Activated gamma-delta T cell treated with anti-CD3 and anti-CD28 coated beads, Interleukin-2, amount 50 U/mL, for 16 hours (primary cell): ENCODE data around the gene OR8U1.
"Not testable (repeated sequence)": the region's sequence is repeated elsewhere in the genome, so short reads cannot be mapped to it uniquely, and the experiment has no call there.

ENCODE experiments used
- DNase-seq: peaks from one replicate; pipeline ENCODE4 v3.0.0-alpha.2; 2020; ENCODE audit warnings: low read depth

The OR8U1 gene

GRCh38 chr11:56375324-56375723 is at the start of gene OR8U1:
OR8U1 (plus strand) TSS chr11:56375624; CDS start chr11:56375624, 0 bp downstream.
- DNase-seq: no peak

- no peak for DNase-seq
These were observed 43.4 kb upstream of the OR8U1 start for GRCh38 chr11:56331861-56332491.

GRCh38 chr11:56333156-56333555 is 42.3 kb upstream of the OR8U1 start:
- no peak for DNase-seq

GRCh38 chr11:56340289-56340688 is 35.1 kb upstream of the OR8U1 start:
- DNase-seq: no peak

DNA sequence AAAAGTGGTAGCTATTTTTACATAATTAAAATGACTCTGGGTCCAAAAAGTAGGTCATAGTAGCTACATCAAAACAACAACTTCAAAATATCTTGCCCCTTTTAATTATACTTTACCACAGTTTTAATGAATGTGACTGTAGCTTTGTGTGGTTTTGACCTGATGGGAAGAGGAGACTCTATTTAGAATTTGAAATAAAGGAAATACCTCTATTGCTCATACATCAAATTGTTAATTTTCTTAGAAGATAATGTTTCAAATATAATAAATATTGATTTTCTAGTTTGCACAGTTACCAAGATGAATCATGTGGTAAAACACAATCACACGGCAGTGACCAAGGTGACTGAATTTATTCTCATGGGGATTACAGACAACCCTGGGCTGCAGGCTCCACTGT is 29.7 kb upstream of the OR8U1 start, which contains the start of gene OR8K1:
TSS of gene OR8K1 (plus strand) at position 301 of the 400 bp plus-strand sequence. CDS start at position 301, 0 bp downstream.
- no peak for DNase-seq

- DNase-seq: no peak
These were observed 21.4 kb upstream of the OR8U1 start, which contains the start of gene OR8J1 for GRCh38 chr11:56353991-56354390. OR8J1 (plus strand) TSS chr11:56354291; CDS start chr11:56360247, 5,956 bp downstream.

DNA sequence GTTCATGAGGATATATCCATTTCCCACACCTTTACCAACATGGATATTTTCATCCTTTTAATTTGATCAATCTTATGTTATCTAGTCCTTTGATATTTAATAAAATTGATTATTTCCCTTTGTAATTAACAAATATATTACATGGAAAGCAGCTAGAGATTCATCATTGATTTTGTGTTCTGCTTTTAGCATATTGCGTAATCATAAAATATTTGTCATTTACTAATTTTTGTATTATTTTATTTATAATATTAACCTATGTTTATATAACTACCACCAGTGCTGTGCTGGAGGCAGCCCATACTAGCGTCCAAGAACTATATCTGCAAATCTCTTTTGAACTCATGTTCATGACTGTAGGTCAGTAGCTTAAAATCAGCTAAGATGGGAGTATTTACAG is 4.7 kb downstream of the OR8U1 start:
- DNase-seq: no peak

DNA sequence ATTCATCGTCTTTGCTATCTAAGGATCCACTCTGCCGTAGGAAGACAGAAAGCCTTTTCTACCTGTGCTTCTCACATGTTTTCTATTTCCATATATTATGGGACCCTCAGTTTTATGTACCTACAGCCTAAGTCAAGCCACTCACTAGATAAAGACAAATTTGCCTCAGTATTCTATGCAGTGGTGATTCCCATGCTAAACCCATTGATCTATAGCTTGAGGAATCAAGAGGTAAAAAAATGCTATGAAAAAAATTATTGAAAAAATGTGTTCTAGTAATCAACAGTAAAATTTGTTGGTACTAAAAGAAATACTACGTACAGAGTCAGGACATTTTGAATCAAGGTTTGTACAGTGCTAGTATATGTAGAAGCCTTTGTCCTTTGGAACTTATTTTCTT is 19.0 kb downstream of the OR8U1 start:
- DNase-seq: no peak

DNA sequence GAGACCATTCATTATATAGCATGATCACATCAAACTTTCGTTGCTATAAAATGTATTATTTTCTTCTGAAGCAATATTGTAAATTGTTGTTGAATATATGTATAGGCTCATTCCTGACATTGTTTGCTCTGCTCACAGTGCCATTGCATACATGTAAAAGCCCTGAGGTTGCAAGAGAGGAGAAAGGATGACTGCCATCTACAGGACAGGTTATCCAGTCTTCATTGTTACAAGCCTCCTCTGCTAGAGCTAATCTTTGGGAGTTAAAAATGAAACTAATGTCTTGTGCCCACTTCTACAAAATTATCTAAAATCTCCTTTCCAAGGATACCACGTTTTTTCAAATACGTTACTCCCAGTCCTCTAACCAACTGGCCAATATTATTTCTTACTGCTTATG is 20.6 kb downstream of the OR8U1 start:
- DNase-seq: no peak

GRCh38 chr11:56401858-56402461 is 26.5 kb downstream of the OR8U1 start:
- not testable (repeated sequence) for DNase-seq

- DNase-seq: no peak
These were observed 29.0 kb downstream of the OR8U1 start for GRCh38 chr11:56404393-56404792.

GRCh38 chr11:56410801-56411200 is 35.4 kb downstream of the OR8U1 start:
- DNase-seq: no peak

DNA sequence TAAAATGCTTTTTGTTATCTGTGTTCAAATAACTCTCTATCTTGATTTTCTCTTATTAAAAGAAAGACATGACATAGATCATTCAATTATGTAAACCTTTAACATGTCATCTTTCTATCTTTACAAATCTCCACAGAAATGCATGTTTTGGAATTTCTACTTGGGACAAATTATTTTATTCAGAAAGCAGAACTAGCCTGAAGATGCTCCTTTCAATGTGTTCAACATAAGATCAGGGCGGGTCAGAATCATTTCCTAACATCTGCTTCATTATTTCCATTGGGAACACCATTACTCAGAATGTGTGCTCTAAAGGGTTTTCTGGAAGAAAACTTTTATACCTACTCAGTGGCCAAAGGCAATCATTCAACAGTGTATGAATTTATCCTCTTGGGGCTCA is 37.0 kb downstream of the OR8U1 start, which contains the start of gene OR5AL1:
TSS of gene OR5AL1 (plus strand) at position 301 of the 400 bp plus-strand sequence.
- no peak for DNase-seq
